ENCODE data around the gene E2F7.

The E2F7 gene

DNA sequence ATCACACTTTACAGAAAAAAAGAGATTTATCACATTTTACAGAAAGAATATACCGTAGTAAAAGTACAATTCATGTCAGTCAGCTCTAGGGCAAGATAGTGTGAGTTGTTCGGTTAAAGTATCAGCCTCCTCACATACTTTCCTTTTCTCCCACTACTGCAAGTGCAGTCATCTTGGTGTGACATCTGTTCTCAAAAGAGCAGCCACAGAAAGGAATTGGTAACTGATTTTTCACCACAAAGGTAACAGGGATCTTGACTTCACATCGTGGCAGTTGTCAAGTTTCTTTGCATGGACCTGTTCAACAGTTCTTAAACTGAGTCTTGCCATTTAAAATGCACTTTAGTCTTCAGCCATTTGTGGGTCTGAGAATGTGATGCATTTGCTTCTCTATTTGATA, 5.0 kb upstream of the E2F7 start:
- DNase-seq (ENCODE audit: low read depth): no peak
- TF ChIP-seq, protein P1, sequence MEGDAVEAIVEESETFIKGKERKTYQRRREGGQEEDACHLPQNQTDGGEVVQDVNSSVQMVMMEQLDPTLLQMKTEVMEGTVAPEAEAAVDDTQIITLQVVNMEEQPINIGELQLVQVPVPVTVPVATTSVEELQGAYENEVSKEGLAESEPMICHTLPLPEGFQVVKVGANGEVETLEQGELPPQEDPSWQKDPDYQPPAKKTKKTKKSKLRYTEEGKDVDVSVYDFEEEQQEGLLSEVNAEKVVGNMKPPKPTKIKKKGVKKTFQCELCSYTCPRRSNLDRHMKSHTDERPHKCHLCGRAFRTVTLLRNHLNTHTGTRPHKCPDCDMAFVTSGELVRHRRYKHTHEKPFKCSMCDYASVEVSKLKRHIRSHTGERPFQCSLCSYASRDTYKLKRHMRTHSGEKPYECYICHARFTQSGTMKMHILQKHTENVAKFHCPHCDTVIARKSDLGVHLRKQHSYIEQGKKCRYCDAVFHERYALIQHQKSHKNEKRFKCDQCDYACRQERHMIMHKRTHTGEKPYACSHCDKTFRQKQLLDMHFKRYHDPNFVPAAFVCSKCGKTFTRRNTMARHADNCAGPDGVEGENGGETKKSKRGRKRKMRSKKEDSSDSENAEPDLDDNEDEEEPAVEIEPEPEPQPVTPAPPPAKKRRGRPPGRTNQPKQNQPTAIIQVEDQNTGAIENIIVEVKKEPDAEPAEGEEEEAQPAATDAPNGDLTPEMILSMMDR (IDR thresholded peaks at IDR 0.05; ENCODE audit: control insufficient read depth, insufficient read depth, low read depth, low read length, missing control alignments): no peak
- H3K4me3 ChIP-seq (ENCODE audit: control insufficient read depth, low read depth, low read length): no peak overlapping the region

DNA sequence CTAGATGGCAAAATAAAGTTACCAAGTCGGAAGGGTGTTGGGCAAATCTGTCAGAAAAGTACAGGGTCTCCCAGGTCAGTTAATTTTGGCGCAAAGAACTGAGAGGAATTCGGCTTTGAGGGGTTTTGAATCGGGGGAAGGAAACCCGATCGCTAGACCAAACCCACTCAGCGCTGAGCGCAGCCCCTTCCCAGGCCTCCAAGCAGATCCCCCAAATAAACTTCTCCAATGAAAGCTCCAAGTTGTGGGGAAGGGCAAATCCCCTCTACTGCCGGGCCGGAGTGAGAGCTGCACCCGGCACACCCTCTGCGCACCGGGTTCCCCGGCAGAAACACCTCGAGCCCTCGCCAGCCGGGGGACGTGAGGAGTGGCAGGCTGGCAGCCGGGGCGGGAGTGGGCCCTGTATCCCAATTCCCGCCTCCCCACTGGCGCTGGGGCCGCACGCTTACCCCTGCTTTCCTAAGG, 441 bp downstream of the E2F7 start:
- DNase-seq (ENCODE audit: low read depth): no peak

DNA sequence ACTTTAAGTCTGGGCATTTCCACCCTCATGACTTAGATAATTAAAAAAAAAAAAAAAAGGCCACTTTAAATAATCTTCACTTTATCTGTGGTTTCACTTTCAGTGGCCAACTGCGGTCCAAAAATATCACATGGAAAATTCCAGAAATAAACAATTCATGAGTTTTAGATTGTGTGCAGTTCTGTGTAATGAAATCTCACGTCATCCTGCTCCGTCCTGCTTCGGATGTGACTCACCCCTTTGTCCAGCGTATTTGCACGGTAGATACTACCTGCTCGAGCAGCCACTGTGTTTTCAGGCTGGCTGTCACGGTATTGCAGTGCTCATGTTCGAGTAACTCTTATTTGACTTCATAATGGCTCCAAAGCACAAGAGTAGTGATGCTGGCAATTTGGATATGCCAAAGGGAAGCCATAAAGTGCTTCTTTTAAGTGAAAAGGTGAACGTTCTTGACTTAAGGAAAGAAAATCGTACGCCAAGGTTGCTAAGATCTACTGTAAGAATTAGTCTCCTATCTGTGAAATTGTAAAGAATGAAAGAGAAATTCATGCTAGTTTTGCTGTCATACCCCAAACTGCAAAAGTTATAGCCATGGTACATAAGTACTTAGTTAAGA, 2.4 kb downstream of the E2F7 start:
- no peak overlapping the region for H3K4me3 ChIP-seq (ENCODE audit: control insufficient read depth, low read depth, low read length)
- DNase-seq (ENCODE audit: low read depth): no peak
- TF ChIP-seq, protein P1 (IDR thresholded peaks at IDR 0.05; ENCODE audit: control insufficient read depth, insufficient read depth, low read depth, low read length, missing control alignments): no peak

More for the DNA sequence above, 441 bp downstream of the E2F7 start:
- TF ChIP-seq, protein P1 (IDR thresholded peaks at IDR 0.05; ENCODE audit: control insufficient read depth, insufficient read depth, low read depth, low read length, missing control alignments): no peak
- H3K4me3 ChIP-seq (ENCODE audit: control insufficient read depth, low read depth, low read length): peak overlapping the region; percentile 69

DNA sequence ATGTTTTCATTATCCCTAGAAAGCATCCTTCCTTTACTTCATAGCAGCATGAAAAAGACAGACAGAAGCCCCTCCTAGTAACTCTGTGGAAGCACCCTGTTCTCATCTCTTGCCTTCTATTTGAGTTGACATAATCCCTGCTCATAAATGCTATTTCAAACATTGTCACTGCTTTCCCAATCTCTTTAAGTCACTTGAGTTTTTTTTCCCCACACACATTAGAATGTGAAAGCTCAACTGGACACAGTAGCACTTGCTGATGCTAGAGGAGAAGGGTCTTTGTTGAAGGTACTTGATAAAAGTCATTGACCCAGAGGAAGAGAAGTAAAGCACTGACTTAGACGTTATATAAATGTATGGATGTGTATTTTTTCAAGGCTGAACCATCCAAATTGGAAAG, 3.0 kb downstream of the E2F7 start:
- no peak for DNase-seq (ENCODE audit: low read depth)
- TF ChIP-seq, protein P1 (IDR thresholded peaks at IDR 0.05; ENCODE audit: control insufficient read depth, insufficient read depth, low read depth, low read length, missing control alignments): no peak
- no peak overlapping the region for H3K4me3 ChIP-seq (ENCODE audit: control insufficient read depth, low read depth, low read length)

DNA sequence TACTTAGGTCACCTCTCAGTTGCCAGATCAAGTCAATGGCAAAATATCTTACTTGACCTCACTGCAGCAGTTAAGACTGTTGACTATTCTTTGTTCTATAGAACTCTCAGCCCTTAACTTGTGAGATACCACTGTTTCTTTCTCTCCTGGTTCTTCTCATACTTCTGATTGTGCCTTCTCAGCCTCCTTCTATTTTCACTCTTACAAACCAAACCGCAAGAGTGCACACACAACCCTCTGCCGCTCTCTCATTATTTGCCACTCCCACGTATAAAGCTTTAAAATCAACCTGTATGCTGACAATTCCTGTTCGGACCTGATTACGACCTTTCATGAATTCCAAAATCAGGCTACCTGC, 4.5 kb downstream of the E2F7 start:
- no peak for DNase-seq (ENCODE audit: low read depth)
- H3K4me3 ChIP-seq (ENCODE audit: control insufficient read depth, low read depth, low read length): no peak overlapping the region
- TF ChIP-seq, protein P1 (IDR thresholded peaks at IDR 0.05; ENCODE audit: control insufficient read depth, insufficient read depth, low read depth, low read length, missing control alignments): no peak

DNA sequence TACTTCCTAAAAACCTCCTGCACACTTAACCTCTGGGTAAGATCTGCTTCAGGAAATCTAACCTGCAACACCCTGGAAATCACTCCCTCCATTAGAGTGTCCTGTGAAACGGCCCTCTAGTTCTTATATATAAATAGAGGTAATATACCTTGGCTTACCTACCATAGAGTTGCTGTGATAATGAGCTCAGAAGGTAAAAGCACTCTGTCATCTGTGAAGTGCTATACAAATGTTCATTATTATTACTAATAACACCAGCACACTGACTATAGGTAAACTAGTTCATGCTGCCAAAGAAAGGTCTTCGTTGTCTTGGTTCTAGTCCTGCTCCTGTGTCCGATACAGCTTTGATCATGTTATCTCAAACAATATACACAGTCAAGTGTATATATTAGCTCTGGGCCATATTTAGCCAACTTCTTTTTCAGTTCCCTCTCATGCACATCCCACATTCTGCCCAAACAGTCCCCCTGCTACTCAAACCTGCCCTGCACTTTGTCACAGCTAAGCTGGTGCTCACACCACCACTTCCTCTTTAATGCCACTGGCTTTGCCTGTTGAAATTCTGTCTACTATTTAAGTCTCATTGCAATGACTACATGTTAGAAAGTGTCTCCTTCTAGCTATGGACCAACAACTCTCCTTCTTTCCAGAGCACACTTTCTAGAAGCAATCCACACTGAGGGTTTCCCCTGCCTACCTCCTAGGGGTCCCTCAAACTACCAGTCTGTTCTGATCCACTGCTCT, 5.1 kb downstream of the E2F7 start:
- no peak for DNase-seq (ENCODE audit: low read depth)
- no peak overlapping the region for H3K4me3 ChIP-seq (ENCODE audit: control insufficient read depth, low read depth, low read length)
- TF ChIP-seq, protein P1 (IDR thresholded peaks at IDR 0.05; ENCODE audit: control insufficient read depth, insufficient read depth, low read depth, low read length, missing control alignments): no peak
